Measurements from ENCODE around the gene NT5C3B. TPM values are rescaled to one million over a fixed set of nuclear protein-coding genes. Genes with fewer than 3 reads are reported as not detected.

The NT5C3B gene
- polyA plus RNA-seq, 1 of the 3 experiments (the other 2 are of a cell fraction): 87.4 TPM

- TF ChIP-seq IRF3 (IDR thresholded peaks at IDR 0.05; ENCODE audit: low read depth, low read length) (no peak), PBX3 (IDR thresholded peaks at IDR 0.05) (no peak), FOSL2 (IDR thresholded peaks at IDR 0.05; ENCODE audit: borderline replicate concordance, low read depth) (no peak), RCOR1 (IDR thresholded peaks at IDR 0.05; ENCODE audit: low read length) (no peak), SIN3A (IDR thresholded peaks at IDR 0.05; ENCODE audit: borderline replicate concordance, low read depth, low read length) (no peak)
These were observed 49.0 kb downstream of the NT5C3B start (continued) for GRCh38 chr17:41787021-41787418.

- 1% methylated on average over 22 of the region's 79 CpGs for WGBS (ENCODE audit: low lambda C conversion rate)
- peak; percentile 99 for DNase-seq
- ChIA-PET POLR2A (interaction anchor here (0.6 to 1.9 kb wide), 10 partner anchors 9 to 98 kb away, joined by 3 to 10 read pairs (median 4); partner anchors contain the start of gene HAP1), CTCF (interaction anchor here (0.6 to 4.4 kb wide), 32 partner anchors 9 to 186 kb away, joined by 3 to 45 read pairs (median 5); partner anchors contain the start of genes FKBP10, GAST and P3H4)
- peak within 1 kb of the TSS; percentile 88 for H3K4me2 ChIP-seq
- no peaks in the 10 kb centered on the region for H3K9me3 ChIP-seq
- no peaks in the 10 kb centered on the region for H3K9me2 ChIP-seq
- no peaks in the 10 kb centered on the region for H4K20me1 ChIP-seq (ENCODE audit: insufficient read depth)
- H3K4me3 ChIP-seq (ENCODE audit: low read depth in 2 of 2, low read length in 1 of 2): peak within 1 kb of the TSS; percentile 64 to 66
- no peaks in the 10 kb centered on the region for H3K27me3 ChIP-seq (ENCODE audit: insufficient read depth)
- H3K36me3 ChIP-seq (replicated peaks in 1 of 2; ENCODE audit: control insufficient read depth in 1 of 2, insufficient read depth in 2 of 2, low read length in 1 of 2): no peaks in the 10 kb centered on the region
- peak within 1 kb of the TSS; percentile 69; the same call in 1 of the 2 replicates for H2AFZ ChIP-seq (ENCODE audit: low read depth)
- peaks cover 10 to 32% of the 10 kb centered on the region in 2 experiments; a peak in 2 of 4 replicates for H3K4me1 ChIP-seq (ENCODE audit: control insufficient read depth in 1 of 2, insufficient read depth in 2 of 2, low read depth in 1 of 2, low read length in 1 of 2)
- H3K27ac ChIP-seq (ENCODE audit: low read depth in 2 of 2, low read length in 1 of 2): peak within 1 kb of the TSS in 1 of 2 experiments; percentile 17; a peak in 1 of 4 replicates
- peaks cover 4% of the 10 kb centered on the region for H3F3A ChIP-seq (replicated peaks; ENCODE audit: insufficient read depth)
- peak within 1 kb of the TSS; percentile 47; the same call in 1 of the 2 replicates for H3K9ac ChIP-seq
- no peaks in the 10 kb centered on the region for H3K79me2 ChIP-seq (ENCODE audit: insufficient read depth)
- peak; percentile 70 for TF ChIP-seq POLR2AphosphoS5 (IDR thresholded peaks at IDR 0.05; ENCODE audit: low read depth, low read length)
- TF ChIP-seq FOXM1 (IDR thresholded peaks at IDR 0.05; ENCODE audit: low read depth): no peak
- peak; percentile 37; the same call in 1 of the 2 replicates for TF ChIP-seq RCOR1 (IDR thresholded peaks at IDR 0.05; ENCODE audit: low read length)
- 0 out of 2 replicates have a peak, but pooled peaks have one; percentile 16 for TF ChIP-seq MXI1 (IDR thresholded peaks at IDR 0.05; ENCODE audit: low read depth, low read length)
- no peak for TF ChIP-seq EZH2phosphoT487 (IDR thresholded peaks at IDR 0.05; ENCODE audit: borderline replicate concordance, low read depth)
- no peak for TF ChIP-seq SMC3 (IDR thresholded peaks at IDR 0.05; ENCODE audit: low read depth, low read length)
- TF ChIP-seq RXRA (IDR thresholded peaks at IDR 0.05; ENCODE audit: borderline replicate concordance, low read depth): no peak
- no peak for TF ChIP-seq FOSL2 (IDR thresholded peaks at IDR 0.05; ENCODE audit: borderline replicate concordance, low read depth)
- 0 out of 2 replicates have a peak, but pooled peaks have one; percentile 17 for TF ChIP-seq MAX (IDR thresholded peaks at IDR 0.05; ENCODE audit: low read depth)
- no peak for TF ChIP-seq GATA2 (CRISPR knock-in tag; IDR thresholded peaks at IDR 0.05)
- no peak for TF ChIP-seq MEF2A (IDR thresholded peaks at IDR 0.05; ENCODE audit: borderline replicate concordance, low read depth)
- TF ChIP-seq TCF12 (IDR thresholded peaks at IDR 0.05): no peak
- TF ChIP-seq TEAD4 (IDR thresholded peaks at IDR 0.05; ENCODE audit: borderline replicate concordance, insufficient read depth): no peak
- TF ChIP-seq CHD2 (IDR thresholded peaks at IDR 0.05; ENCODE audit: low read length, partially characterized antibody): peak; percentile 94
- TF ChIP-seq SIN3A (IDR thresholded peaks at IDR 0.05; ENCODE audit: borderline replicate concordance, low read depth, low read length): peak; percentile 58; the same call in 1 of the 2 replicates
- TF ChIP-seq CTCF (IDR thresholded peaks at IDR 0.05): peak; percentile 63
- TF ChIP-seq ELF1 (IDR thresholded peaks at IDR 0.05): no peak
- TF ChIP-seq PBX3 (IDR thresholded peaks at IDR 0.05): peak; percentile 100
- no peak for TF ChIP-seq FOXJ3 (CRISPR knock-in tag; IDR thresholded peaks at IDR 0.05)
- TF ChIP-seq NRF1 (IDR thresholded peaks at IDR 0.05; ENCODE audit: low read depth, low read length): no peak
- TF ChIP-seq TAF1 (IDR thresholded peaks at IDR 0.05; ENCODE audit: borderline replicate concordance, low read depth, low read length): peak; percentile 70; the same call in 1 of the 2 replicates
- no peak for TF ChIP-seq GABPA (IDR thresholded peaks at IDR 0.05; ENCODE audit: low read depth)
- TF ChIP-seq YY1 (IDR thresholded peaks at IDR 0.05; ENCODE audit: low read depth): no peak
These were observed 49.6 kb downstream of the NT5C3B start, which contains the start of gene JUP for GRCh38 chr17:41786227-41787020. JUP (minus strand) TSS chr17:41786711; CDS start chr17:41771854, 14,857 bp downstream.

All from SK-N-SH (cell line).